NCI-H446 treated with DMSO at 0.1 percent for 48 hours (cell line): Measurements from ENCODE around the gene BTBD2.

ENCODE experiments used
- DNase-seq: peaks from one replicate; lab custom pipeline; 2025; lab: John Stamatoyannopoulos, UW

Gene BTBD2

DNA sequence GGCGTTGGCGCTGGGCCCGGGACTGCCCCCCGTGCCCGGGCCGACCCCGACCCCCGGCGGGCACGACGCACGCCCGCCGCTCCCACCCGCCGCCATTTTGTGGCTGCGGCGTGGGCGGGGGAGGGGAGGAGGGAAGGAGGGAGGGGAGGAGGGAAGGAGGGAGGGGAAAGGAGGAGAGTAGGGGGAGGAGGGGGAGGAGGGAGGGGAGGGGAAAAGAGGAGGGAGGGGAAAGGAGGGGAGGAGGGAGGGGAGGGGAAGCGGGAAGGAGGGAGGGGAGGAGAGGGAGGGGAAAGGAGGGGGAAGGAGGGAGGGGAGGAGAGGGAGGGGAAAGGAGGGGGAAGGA is at the start of gene BTBD2:
Gene BTBD2 (minus strand): TSS at position 107 of the 343 bp plus-strand sequence. CDS start 11 bp downstream, at position 96.
- DNase-seq: peak; percentile 41

DNA sequence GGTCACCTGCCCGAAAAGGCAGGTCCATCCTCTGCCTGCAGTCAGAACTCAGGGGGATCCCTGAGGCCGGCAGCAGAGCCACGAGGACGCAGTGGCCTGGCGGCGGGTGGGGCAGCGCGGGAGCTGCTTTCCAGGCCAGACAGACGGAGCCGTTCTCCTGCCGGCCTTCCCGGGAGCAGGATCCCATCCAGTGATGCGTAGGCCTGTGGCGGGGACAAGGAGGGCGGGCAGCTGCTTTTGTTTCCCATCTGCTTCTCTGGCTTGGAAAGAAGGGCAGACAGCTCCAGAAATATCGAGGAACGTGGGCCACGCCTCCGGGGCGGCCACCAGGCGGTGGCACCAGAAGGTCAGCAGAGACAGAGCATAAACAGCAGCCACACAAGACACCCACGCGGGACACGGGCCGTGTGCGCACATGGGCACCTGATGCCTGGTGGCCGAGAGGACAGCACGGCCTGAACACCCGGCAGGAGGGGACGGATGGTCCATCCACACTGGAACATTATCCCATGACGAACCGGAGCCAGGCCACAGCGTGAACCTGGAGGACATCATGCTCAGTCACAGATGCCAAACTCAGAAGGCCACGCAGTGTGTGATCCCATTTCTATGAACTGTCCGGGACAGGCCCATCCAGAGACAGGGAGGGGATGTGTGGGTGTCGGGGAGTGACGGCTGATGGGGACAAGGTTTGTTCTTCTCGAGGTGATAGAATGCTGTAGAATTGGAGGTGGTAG is 49.4 kb upstream of the BTBD2 start:
- DNase-seq: no peak

DNA sequence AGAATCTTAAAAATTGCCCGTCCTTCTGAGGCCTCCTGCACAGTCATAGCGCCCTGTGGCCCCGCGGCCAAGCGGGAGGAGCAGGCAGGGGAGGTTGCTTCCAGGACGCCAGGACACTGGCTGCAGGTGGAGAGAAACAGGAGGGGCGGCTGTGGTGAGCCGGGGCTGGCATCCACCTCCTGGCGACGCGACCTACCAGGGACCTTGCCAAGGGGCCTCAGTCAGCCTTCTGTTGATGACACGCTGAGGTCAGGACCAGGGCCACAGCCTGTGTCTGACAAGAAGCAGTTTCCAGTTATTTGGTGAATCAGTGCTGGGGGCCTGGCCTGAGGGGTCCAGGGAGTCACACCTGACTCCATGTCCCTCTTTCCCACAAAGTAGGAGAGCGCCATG is 48.9 kb upstream of the BTBD2 start:
- no peak for DNase-seq

DNA sequence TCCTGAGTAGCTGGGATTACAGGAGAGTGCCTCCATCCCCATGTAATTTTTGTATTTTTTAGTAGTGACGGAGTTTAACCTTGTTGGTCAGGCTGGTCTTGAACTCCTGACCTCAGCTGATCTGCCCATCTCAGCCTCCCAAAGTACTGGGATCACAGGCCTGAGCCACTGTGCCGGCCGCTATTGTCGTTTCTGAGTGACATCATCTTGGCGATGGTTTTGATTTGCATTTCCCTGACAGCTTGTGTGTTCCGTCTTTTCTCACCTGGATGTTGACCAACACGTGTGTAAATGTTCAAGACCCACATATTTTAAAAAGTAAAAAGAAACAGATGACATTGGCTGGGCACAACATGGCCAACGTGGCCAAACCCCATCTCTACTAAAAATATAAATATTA is 48.3 kb upstream of the BTBD2 start:
- DNase-seq: no peak

DNA sequence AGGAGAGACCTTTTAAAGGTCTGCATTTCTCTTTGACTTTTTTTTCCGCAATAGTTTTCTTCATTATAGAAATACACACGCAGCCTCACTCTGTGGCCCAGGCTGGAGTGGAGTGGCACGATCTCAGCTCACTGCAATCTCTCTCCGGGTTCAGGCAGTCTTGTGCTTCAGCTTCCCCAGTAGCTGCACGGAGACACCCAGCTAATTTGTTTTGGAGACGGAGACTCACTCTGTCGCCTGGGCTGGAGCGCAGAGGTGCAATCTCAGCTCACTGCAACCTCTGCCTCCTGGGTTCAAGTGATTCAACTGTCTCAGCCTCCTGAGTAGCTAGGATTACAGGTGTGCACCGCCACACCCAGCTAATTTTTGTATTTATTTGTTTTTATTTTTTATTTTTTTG is 47.3 kb upstream of the BTBD2 start:
- no peak for DNase-seq

DNA sequence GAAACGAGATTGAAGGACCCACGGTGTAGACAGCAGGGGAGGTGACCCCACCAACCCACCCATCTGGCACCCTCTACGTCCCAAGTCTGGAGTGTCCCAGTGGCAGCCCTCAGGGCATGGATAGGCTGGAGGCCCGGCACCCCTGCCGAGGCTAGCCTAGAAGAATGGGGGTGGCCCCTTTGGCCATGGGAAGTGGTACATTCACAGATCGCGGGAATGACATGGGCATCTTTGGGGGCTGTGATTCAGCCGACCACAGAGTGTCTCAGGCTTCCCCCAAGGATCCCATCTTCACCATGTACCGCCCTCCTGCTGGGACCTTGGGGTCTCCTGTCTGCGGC is 46.8 kb upstream of the BTBD2 start:
- DNase-seq: no peak

DNA sequence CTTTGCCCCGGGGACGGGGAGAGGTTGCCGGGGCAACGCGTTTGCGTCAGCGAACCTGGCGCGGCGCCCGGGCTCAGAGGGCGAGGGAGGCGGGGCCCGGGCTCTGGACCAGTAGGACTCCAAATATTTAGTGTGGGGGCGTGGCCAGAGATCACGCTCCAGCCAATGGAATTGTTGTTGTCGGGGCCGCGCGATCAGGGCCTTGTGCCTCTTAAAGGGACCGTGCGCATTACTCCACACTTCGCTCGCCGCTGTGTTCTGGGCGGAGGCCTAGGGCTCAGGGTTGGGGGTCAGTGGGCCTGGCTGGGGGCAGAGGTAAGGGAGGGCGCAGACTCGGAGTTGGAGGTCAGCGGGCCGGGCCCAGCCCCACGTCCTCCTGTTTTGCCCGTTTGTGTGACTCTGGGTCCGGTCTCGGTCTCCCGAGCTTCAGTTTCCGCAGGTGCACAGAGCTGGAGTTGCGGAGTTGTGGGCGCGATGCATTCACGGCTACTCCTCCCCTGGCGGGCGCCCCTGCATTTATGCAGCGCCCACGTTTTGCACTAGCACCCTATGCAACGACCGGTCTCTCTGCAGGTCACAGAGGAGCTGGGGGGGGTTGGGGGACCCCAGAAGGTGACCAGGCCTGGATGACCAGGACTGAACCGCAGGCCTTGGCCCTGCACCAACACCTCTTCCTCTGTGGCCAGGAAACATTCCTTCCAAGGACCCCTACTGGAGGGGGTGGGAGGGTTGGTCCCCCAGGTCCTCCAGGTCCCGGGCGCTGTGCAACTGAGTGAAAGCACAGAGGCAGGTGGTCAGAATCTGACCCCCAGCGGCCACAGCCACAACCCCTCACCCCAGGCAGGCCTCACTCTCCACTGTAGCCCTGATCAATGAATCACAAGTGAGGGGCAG is 46.2 kb upstream of the BTBD2 start:
- peak; percentile 99 for DNase-seq

DNA sequence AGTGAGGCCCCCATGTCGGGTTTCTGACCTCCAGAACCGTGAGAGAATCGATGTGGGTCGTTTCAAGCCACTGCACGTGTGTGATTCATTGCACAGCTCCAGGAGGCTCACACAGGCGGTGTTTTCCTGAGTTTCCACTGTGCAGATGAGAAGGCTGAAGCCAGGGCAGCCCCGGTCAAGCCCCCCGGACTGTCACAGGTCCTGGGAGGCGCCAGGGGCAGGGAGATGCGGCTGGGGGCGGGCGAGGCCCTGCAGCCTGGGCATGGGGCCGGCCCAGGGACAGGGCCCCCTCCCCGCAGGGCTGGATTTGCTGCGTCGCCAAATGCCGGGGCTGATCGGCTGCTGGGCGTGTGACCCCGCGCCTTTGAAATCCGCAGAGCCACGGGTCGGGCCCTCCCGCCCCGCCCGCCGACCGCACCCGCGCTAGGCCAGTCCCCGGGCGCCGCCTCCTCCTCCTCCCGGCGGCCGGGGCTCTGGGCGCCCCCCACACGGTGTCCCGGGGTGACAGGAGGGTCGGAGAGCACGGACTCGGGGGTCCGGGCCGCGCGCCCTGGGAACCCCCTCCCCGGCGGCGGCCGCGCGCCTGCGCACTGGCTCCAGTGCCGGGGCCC is 45.5 kb upstream of the BTBD2 start:
- DNase-seq: no peak

DNA sequence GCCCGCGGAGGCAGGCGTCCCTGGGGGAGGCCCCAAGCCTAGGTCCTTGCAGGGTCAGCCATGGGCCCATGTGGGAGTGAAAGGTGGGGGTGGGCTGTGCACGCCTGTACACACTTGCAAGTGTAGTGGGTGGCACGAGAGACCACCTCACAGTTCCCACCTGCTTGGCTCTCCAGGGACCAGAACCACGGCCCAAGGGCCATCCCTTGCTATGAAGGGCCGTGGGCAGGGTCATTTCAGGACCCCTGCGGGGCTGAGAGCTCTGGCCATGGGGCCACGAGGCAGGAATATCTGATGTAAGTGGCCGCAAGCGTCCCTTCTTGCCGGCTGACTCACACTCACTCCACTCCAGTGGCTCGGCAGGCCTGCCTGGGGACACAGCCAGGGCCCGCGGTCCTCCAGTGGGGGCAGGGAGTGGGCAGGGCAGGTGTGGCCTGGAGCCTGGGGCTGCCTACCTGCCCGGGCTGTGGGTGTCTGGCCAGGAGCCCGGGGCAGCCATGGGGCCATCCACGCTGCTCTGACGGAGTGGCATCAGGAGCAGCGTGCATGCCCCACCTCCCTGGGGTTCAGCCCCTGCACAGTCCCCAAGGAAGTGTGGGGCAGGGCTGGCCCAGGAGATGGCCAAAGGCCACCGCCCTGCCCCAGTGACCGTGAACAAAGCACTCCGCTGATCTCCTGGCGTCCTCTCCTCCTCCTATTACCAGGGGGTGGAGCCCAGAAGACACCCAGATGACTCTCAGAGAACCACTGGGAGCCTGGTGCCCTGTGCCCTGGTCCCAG is 44.1 kb upstream of the BTBD2 start:
- no peak for DNase-seq

DNA sequence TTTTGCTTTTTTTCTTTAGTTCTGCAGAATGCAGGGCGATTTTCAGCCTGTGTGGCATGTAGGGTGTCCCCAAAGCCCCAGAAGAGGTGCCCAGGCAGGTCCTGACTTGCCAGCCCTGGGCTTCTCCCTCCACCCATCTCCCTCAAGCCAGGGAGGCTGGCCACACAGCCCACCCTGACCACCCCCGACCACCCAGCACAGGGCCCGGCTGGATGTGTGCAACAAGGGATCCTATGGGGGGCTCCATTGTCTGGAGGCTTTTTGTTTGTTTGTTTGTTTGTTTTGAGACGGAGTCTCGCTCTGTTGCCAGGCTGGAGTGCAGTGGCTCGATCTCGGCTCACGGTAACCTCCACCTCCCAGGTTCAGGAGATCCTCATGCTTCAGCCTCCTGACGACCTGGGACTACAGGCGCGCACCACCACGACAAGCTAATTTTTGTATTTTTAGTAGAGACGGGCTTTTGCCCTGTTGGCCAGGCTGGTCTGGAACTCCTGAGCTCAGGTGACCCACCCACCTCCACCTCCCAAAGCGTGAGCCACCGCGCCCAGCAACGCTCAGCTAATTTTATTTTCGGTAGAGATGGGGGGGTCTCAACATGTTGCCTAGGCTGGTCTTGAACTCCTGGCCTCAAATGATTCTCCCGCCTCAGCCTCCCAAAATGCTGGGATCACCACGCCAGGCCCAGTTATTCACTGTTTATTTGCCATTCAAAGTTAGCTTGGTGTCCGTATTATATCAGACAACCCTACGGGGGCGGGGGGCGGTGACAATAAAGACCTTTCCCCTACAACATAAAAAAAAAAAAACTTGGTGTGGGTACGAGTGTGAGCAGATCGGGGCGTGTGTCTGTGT is 43.3 kb upstream of the BTBD2 start:
- DNase-seq: no peak

DNA sequence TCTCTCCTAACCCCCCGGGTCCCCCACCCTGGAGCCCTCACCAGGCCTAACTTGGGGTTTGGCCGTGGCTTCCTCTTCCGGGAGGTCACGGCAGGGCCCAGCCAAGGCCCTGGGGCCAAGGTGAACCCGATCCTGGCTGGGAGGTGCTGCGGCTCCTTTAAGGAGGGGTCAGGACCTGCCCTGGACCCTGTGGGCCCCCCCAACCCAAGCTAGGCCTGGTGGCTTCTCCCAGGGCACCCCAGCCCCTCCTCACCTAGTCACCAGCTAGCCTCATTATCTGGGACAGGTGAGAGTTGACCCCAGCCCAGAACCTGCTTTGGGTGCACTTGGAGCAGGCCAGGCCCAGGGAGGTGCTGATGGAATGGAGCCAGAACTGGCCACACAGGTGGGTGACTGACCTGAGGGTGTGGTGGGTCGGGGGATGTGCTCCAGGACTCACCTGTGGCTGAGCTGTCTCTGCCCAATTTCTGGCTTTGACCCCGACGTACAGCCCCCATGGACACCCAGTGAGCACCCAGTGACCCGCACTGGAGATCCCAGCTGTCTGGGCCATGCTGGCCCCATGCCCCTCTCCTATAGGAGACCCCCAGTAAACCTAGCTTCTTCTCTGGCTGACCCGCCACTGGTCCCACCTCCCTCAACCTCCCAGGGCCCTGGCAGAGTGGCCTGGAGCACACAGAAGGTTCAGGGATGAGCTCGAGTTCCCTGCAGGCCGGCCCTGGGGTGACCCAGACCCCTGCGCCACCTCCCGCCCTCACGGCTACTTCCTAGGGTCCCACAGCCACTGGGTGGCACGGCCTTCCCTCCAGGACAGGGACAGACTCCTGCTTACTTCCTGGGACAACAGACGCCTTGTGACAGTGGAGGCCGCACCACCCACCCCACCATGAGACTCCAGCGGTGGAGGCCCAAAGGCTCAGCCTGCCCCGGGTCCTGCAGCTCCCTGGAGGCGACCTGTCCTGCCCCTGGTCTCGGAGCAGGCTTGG is 42.3 kb upstream of the BTBD2 start:
- DNase-seq: no peak

DNA sequence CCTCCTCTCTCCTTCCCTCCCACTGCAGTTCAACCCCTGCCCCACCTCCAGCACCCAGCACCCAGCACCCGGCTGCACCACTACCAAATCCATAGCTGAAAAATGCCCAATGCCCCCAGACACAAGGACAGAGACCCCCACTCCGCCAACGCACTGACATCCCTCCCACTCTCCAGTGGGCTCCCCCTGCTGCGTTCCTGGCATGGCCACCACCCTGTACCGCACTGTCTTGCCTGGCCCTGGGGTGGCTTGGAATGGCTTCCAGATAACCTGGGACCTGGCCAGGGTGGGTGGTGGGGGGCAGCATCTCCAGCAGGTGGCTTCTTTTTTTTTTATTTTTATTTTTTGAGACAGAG is 41.3 kb upstream of the BTBD2 start:
- DNase-seq: no peak

DNA sequence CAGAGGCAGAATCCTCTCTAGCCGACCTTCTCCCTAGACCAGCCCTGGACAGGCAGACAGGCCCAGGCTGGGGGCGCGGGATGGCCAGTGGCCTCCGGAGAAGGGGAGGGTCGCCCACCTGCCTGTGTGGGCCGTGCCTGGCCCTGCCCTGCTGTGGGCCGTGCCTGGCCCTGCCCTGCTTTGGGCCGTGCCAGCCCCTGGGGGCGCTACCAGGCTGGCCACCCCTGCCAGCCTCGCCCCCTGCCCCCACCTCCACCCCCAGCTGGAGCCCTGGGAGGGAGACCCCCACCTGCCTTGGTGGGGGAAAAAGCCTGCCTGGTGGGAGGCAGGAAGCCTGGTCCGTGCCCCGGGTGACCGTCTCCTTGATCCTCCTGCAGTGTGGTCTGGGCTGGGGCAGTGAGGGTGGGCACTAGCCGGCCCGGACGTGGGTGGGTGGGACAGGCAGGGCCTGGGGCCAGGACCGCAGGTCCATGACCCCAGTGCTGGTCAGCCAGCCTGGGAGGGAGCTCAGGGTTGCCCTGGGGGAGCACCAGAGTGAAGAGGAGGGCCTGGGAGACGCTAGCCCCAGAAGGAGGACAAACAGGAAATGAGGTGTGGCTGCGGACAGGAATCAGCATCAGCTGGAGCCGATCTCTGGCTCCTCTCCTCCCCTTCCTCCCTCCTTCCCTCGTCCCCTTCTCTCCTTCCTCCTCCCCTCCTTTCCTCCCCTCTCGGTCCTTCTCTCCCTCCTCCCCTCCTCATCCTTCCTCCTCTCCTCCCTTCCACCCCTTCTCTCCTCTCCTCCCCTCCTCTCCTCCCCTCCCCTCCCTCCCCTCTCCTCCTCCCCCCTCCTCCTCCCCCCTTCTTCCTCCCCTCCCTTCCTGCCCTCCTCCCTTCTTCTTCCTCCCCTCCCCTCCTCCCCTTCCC is 40.7 kb upstream of the BTBD2 start:
- DNase-seq: no peak

DNA sequence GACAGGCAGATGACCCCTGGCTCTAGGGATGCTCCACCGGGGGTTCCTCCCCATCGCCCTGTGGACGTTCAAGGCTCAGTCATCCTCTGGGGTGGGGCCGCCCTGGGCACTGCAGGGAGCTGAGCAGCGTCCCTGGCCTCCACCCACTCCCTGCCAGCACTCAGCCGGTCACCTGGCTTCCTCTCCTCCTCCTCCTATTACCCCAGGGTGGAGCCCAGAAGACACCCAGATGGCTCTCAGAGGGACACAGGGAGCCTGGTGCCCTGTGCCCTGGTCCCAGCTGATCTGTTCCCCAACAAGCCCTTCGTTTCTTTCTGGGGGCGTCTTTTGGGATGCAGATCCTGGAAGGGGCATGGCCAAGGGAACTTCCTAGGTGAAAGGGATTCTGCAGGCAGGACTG is 39.2 kb upstream of the BTBD2 start:
- DNase-seq: no peak

DNA sequence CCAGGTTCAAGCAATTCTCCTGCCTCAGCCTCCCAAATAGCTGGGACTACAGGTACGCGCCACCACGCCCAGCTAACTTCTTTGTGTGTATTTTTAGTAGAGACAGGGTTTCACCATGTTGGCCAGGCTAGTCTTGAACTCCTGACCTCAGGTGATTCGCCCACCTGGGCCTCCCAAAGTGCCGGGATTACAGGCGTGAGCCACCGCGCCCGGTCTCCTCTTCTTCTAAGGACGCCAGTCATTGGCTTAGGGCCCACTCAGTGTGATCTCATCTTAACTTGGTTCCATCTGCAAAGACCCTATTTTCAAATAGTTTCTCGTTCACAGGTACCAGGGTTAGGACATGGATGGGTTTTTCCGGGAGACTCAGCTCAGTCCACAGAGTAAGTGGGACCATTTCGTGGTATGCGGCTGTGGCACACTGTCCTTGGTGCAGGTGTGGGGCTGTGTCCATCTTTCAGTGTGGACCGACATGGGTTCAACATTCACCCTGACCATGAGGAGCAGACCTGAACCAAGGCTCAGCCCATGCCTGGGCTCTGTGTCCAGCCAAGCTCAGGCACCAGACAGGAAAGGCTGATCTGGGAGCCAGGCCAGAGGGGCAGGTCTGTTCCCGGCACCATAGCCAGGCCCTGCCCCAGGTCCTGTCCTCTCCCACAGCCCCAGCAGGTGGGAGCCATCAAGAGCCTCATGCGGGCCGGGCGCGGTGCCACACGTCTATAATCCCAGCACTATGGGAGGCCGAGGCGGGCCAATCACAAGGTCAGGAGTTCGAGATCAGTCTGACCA is 38.3 kb upstream of the BTBD2 start:
- no peak for DNase-seq

DNA sequence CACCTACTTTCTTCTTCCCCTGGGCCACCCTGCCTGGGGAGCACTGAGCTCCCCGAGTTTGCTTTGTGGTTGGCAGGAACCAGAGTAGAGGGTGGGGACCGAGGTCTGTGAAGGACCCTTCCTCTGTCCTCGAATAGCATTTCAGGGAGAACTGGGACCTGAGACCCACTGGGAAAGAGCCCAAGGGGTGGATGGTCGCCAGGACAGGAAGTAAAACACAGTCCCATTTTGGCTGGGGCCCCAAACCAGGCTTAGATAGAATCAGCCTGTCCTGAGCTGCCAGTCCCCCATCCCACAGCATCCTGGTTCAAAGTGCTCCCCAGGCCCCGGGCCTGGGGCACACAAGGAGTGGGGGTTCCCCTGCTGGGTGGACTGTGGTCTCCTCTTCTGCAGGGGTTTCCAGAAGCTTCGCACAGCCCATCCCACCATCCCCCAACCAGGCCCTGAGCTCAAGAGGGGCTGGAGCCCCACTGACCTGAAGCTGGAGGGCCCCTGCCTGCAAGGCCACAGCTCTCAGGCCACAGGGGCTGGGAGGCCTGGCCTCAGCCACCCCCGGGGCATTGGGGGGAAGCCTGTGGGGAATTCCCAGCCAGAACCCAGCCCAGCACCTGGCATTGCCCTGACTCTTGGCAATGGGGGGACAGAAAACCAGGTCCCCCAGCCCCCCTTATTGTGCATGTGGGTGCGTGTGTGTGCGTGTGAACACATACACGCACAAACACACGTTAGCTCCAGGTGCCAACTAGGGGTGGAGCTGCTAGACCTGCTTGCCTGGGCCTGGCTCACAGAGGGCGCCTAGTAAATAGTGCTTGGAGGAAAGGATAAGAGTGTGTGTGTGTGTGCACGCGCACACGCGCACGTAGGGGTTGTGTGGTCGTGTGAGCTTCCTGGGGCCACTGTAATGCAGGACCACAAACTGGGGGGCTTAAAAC is 36.5 kb upstream of the BTBD2 start:
- DNase-seq: no peak
